ENCODE data around the gene OSBPL1A.

OSBPL1A gene

DNA sequence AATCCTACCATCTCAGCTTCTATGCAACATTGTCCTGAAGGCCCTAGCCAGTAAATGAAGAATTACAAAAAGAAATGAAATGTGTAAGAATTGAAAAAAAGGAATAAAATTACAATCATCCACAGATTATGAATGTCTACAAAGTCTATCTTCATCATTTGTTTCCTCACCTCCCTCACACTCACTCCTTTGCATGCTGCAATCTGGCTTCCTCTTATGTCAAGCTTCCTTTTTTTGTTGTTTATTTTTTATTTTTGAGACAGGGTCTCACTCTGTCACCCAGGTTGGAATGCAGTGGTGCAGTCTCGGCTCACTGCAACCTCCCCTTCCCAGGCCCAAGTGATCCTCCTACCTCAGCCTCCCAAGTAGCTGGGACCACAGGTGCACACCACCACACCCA lies 129.7 kb downstream of the OSBPL1A start:
- DNase-seq (ENCODE audit: low read depth in 2 of 2): no peak

DNA sequence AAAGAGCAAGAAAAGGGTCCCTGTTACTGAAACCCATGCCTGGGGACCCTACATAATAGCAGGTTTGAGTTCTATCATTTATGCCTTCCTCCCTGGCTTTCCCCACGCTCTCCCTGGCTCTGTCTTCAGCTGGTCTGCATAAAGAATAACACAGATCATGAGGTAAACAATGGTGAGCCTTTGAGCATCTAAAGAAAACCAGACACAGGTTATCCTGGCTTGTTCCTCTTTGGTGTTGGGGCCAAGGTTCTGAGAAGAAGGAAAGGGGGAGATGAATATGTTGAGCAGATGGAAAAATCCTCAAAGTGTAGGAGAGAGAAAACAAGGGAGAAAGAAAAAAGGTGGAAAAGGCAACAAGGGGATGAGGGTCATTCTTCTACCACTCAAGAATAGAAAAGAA lies 131.5 kb downstream of the OSBPL1A start:
- no peak for DNase-seq (ENCODE audit: low read depth in 2 of 2)

DNA sequence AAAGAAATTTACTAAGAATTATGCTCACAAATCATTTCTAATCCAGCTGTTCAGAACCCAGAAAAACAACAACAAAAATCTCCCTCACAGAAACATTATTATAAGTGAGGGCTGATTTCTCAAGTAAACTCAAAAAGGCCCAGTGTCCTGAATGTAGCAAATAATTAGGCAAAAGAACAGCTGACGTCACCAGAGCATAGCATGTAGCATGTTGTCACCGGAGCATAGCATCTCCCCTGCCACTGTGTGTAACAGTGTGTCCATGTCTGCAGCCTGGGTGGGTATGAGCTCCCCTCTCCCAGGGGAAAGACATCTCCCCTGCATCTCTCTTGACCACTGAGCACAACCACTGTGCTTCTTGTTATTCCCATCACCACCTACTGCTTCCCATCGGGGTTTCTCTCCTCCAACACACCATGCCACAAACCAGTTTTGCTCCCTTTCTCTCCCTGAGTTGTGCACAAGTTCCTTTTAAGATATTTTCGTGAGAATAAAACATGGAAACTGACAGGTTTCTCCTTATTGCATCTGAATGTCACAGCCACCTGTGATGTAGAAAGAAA lies 132.0 kb downstream of the OSBPL1A start:
- DNase-seq (ENCODE audit: low read depth in 2 of 2): no peak

DNA sequence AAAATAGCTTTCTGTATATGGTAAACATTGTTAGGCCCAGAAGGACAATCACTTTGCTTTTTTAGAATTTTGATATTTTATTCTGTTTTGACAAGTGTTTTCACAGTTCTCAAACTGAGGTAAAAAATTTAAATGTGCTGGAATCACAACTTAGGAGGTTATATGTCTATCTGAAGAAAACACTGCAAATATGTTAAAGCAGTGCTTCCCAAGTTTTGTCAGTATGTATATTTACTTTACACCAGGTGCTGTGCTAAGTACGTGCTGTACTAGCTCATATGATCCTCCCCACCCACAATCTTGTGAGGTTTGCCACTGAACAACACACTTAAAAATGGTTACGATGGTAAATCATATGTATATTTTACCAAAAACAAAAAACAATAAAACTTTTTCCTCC lies 134.6 kb downstream of the OSBPL1A start:
- no peak for DNase-seq (ENCODE audit: low read depth in 2 of 2)

DNA sequence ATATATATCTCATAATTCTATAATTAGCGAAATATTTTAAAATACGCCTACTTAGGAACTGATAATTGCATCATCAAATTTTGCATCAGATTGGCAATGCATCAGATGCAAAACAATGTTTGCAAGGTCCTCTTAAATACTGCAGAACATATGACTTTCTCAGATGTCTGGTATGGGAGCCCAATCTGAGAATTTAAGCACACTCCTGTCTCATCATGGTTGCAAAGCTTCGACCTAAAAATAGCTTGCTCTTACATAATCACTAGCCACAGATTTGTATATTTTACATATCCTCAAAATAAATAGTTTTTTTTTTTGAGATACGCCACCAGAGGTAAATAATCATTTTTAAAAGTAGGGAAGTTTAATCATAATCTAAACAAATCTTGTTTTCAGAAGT lies 135.5 kb downstream of the OSBPL1A start:
- no peak for DNase-seq (ENCODE audit: low read depth in 2 of 2)

DNA sequence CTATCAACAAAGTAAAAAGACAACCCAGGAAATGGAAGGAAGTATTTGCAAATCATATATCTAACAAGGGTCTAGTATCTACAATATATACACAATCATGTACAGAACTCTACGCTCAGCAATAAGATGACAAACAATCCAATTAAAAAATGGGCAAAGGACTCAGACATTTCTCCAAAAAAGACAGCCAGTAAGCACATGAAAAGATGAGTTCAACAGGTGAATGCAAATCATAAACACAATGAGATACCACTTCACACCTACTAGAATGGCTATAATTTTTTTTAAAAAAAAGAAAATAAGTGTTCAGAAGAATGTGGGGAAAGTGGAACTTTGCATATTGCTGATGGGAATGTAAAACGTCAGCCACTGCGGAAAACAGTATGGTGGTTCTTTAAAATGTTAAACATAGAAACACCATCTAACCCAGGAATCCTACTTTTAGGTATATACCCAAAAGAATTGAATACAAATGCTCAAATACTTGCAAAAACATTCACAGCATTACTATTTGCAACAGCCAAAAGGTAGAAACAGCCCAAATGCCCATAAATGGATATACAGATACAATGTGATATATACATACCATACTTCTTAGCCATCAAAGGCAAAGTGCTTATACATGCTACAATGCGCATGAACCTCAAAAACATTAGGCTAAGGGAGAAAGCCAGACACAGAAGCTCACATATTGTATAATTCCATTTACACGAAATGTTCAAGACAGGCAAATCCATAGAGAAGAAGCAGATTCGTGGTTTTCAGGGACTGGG lies 137.6 kb downstream of the OSBPL1A start:
- DNase-seq (ENCODE audit: low read depth in 2 of 2): no peak

DNA sequence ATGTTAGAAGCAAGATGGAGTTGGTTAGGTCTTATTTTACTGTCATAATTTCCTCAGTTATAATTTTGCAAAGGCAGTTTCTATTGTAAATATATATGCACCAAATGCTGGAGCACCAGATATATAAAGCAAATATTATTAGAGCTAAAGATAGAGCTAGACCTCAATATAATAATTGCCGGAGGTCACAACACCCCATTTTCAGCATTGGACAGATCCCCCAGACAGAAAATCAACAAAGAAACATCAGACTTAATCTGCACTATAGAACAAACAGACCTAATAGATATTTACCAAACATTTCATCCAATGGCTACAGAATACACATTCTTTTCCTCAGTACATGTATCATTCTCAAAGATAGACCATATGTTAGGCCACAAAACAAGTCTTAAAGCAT lies 143.6 kb downstream of the OSBPL1A start:
- DNase-seq (ENCODE audit: low read depth in 2 of 2): no peak

DNA sequence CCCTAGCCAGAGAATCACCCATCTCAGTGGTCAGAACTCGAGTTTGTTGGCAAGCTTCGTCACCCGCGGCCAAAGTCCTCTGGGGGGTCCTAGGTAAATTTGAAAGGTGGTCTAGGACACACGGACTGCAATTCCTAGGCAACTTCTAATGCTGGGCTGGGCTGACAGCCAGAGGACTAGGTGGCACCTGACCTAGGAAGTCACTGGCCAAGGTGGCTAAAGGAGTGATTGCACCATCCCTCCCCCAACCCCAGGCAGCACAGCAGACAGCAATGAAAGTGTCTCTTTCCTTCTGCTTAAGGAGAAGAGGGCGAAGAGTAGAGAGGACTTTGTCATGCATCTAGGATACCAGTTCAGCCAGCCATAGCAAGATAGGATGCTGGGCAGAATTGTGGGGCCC lies 147.9 kb downstream of the OSBPL1A start:
- DNase-seq (ENCODE audit: low read depth in 2 of 2): no peak

DNA sequence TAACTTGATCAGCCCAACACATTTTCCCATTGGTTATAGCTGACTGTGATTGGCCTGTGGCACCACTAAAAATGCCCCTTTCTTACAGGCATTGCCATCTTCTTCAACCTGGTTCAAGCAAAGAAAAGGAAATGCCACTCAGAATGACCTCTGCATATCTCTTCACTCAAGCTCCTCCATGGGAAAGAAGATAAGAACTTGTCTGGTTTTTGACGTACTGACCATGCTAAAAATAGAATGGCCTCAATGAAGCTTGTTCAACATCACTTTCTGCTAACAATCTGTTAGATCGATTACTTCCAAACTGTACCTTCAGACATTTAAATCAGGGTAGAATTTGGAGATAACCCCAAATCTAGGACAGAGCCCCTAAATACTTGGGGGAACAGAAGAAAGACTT lies 149.3 kb downstream of the OSBPL1A start:
- DNase-seq (ENCODE audit: low read depth in 2 of 2): no peak

DNA sequence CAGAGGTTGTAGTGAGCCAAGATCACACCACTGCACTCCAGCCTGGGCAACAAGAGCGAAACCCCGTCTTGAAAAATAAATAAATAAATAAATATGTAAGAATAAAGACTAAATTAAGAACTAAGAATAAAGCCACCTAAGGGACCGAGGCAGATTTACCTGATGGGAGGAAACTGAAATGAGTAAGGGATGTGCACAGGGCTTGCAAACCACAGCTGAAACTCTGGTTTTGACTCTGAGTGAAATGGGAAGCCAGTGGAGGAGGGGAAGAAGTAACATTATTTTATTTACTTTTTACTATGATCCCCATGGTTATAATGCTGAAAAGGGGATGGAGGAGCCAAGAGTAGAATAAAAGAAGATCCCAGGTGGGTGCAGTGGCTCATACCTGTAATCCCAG lies 151.5 kb downstream of the OSBPL1A start:
- no peak for DNase-seq (ENCODE audit: low read depth in 2 of 2)

DNA sequence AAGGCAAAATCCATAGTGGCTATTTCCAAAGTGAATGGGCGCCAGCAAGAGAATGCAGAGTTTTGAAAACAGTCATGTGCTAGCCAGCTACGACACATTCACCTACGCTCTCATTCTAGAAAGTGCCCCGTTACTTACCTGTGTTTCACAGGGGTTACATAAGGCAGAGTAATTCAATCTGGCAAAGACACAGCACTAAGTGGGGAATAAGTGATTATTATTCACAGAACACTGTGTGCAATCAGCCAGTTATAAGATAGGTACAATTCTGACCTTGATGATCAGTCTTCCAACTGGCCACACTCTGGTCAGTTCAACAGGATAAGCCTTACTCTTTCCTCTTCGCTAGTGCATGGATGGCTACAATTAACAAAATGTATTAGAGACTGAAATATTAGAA lies 152.9 kb downstream of the OSBPL1A start:
- DNase-seq (ENCODE audit: low read depth in 2 of 2): no peak

DNA sequence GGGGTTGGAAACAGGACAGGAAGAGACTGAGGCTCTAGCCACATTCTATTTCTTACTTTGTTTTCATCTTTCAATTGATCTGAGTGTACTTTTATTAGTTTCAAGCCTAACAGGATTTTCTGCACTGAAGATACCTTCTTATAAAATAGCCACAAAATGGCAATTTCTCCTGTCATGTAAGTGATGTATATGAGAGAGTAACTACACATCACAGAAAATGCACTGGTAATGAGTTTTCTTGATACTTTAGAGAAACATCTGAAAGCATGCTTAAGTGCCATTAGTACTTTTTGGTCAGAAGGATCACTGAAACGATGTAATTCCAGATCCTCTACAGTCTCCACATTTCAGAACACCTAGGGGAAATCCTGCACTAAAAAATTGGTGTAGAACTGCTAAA lies 153.9 kb downstream of the OSBPL1A start:
- DNase-seq (ENCODE audit: low read depth in 2 of 2): no peak

DNA sequence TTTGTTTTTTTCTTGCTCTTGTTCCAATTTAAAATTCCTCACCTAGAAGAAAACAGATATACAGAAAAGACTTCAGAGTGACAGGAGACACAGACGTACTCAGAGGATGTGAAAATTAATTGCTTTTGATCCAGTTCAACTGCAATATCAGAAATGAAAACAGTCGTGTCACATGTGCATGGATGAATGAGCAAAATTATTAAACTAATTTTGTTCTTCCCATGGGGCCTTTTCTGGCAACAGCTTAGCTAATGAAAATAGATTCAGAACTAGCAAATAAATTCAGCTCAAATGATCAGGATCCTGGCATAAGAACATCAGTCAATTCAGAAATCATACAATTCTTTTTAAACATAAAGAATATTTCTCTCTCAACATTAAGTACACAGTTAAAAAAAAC lies 158.3 kb downstream of the OSBPL1A start:
- no peak for DNase-seq (ENCODE audit: low read depth in 2 of 2)

DNA sequence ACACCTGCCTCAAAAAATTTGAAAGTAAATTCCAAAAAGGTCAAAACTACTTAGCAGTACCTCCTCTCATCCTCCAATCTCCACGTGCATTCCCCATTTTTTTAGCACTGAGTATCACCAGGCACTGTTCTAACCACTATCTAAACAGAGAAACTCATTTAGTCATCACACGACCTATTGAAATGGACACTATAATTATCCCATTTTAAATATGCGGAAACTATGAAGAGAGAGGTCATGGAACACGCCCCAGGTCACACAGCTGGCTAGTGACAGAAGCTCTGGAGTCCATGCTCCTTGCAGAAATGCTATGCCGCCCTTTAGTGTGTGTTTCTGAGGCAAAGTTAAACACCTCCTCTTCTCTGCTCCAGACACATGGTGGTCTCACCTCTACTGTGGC lies 159.2 kb downstream of the OSBPL1A start:
- no peak for DNase-seq (ENCODE audit: low read depth in 2 of 2)

DNA sequence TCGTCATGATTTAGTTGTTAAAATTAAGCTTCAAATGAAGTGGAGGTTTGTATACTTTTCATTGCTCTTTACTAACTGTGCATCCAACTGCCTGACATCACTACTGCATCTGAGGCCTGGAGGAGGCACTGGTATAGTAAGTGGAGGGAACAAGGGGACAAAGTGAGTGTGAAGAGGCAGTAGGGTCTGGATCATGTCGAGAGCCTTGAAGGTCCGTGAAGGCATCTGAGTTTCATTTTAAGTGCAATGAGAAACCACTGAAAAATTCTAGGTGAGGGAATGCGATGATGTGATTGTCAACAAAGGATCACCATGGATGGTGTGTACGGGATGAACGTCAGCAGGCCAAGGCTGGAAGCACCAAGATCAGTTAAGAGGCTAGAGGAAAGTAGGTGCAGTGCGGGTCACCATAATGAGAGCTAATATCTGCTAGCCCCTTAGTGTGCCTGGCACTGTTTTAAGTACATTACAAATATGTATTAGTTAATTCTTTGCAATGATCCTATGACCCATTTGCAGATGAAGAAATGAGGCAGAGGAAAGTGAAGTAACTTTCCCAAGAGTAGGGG lies 162.7 kb downstream of the OSBPL1A start:
- no peak for DNase-seq (ENCODE audit: low read depth in 2 of 2)

DNA sequence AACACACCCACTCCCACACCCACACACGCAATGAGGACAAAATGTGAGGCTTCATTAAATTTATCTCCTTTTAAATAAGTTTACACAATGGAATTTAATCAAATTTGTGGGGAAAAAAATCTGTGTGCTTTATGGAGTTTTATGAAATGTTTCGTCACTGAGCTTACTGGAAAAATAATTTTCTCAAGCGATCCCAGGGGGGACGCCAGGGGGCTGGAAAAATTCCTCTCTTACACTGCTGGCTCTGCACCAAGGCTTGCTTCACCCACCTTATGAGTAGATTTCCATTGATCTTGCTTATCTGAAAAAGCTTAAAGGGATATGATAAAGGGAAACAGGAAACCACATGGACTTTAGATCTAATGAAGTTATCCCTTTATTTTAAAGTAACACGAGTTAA lies 163.3 kb downstream of the OSBPL1A start:
- DNase-seq (ENCODE audit: low read depth in 2 of 2): no peak

DNA sequence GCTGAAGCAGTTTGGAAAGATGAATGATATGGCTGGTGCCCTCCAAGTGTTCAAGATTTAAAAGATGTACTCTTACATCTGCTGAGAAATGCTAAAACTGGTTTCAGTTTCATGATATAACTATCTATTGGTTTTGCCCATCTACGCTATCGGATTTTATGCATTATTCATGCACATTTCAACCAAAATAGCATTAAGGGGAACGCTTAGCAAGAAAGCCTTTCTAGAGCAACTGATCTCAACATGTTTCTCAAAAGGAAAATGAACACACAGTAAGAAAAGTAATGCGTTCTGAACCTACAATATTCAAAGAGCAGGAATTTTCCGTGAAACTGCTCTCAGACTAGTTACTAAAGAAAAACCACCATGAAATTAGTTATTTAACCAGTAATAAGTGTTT lies 164.8 kb downstream of the OSBPL1A start:
- no peak for DNase-seq (ENCODE audit: low read depth in 2 of 2)

DNA sequence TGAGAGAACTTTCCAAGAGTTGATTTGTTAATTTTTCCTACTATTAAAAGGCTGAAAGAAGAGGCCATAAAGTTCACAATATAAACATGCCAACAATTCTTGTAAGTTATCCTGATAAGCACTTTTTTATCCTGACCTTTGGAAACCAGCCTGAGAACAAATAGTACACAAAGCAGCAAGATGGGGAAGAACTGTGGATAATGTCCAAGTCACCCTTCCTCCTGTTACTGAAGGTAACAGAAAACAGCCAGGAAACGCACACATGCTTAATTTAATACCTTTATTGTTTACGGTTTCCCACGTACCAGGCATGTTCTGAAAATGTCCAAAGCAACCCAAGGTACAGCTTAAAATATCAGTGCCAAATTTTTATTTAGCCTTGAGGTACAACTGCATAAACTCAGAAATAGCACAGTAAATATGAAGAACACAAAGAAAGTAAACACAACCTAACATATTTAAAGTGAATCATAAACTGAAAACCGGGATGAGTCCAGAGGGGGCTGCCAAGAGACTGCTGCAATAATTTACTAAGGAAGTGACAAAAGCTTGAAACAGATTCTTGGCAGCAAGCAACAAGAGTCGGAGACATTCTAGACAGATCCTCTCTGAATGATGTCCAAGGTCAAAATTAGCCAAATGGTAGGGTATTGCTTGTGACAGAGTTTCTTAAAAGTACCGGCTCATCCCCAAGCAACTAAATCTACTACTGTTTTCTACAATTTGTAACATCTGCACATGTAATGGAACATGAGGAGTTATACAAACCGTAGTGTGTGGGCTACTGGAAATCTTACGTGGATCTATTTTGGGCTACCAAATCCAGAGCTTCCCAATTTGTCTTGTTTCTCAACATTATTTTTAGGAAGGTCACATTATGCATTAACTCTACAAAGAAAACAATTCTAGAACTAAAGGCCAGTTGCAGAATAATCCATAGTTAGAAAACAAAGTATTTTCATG lies 165.6 kb downstream of the OSBPL1A start:
- no peak for DNase-seq (ENCODE audit: low read depth in 2 of 2)

DNA sequence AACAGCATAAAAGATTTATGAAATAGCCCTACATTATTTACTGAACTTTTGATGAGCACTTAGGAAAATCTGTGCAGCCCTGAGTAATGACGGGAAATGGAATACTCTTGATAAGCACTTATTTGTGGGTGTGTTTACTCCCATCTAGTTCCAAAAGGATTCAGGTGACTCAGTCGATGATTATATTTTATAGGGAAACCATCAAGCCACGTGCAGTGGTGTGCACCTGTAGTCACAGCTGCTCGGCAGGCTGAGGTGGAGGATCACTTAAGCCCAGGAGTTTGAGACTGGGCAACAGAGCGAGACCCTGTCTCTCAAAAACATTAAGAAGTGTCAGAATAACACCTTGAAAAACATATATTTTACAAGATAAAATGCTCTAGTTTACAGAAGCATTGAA lies 166.9 kb downstream of the OSBPL1A start:
- no peak for DNase-seq (ENCODE audit: low read depth in 2 of 2)

DNA sequence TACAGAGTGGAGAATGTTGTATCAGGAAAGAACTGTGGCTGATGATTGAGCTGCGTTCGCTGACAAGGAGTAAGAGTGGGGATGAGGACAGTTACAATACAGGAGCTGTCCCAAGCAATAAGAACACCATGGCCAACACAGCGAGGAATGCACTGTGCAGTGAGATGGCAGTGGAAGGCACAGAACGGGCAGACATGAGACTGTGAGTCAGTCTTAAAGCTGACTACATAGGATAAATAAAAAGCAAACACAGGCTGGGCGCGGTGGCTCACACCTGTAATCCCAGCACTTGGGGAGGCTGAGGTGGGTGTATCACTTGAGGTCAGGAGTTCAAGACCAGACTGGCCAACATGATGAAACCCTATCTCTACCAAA lies 169.0 kb downstream of the OSBPL1A start:
- no peak for DNase-seq (ENCODE audit: low read depth in 2 of 2)

DNA sequence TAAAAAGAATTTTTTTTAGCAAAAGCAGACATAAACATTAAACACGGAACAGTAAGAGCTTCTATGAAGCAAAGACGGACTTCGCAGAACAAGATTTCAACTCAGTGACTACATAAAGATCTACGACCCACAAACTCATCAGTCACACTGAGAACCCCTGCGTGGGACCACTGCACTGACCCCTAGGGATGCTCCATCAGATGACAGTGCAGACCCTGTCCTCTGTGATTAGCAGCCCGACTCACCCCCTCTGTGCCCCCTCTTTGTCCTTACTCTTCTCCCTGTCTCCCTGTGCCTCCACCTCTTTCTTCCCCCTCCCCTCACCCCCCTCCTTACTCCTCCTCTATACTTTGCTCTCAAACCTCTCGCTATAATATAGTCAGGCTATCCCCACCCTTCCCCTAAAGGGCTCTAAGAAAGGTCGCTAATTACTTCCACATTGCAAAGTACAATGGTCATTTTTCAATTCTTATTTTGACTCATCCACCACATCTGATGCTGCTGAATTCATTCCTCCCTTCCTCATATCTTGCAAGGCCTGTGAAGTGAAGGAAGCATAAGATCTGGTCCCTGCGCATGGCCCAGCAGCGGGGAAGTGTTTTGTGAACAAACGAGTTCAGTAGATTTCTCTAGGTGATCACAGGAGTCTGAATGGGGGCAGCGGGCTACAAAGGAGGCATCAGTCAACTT lies 169.5 kb downstream of the OSBPL1A start:
- DNase-seq (ENCODE audit: low read depth in 2 of 2): no peak

DNA sequence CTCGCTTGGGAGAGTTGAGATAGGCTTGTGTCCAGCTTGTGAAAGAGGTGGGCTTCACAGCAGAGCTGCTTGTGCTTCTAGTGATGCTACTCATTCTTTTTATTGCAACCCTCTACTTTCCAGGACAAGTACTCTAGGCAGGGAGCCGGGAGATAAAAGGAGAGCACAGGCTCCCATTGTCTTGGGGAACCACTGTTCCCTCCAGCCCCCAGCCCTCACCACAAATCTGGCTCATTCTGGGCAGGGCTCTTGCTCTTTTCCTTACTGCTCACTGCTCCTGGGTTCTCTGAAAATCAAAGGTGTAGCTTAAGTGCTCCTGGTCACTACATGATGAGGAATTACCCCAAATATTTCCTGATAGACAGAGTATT lies 177.3 kb downstream of the OSBPL1A start:
- DNase-seq (ENCODE audit: low read depth in 2 of 2): no peak
